Stimulated activated CD8-positive, alpha-beta memory T cell treated with anti-CD3 and anti-CD28 coated beads, Interleukin-15, amount 100 ng/mL, for 4 hours (primary cell): ENCODE results near the gene BABAM2.

Experiments used
- DNase-seq, 2 donors: peaks; one replicate each; pipeline ENCODE4 v3.0.0-alpha.2; 2020; ENCODE audit warnings: low read depth in 2 of 2

The BABAM2 gene

GRCh38 chr2:28277466-28277865 is 386.9 kb downstream of the BABAM2 start:
- DNase-seq: no peak

GRCh38 chr2:28279371-28279770 is 388.8 kb downstream of the BABAM2 start:
- DNase-seq: no peak

GRCh38 chr2:28280619-28281018 is 390.1 kb downstream of the BABAM2 start:
- no peak for DNase-seq

GRCh38 chr2:28281739-28282138 is 391.2 kb downstream of the BABAM2 start:
- DNase-seq: no peak

- DNase-seq: no peak
These were observed 391.7 kb downstream of the BABAM2 start for GRCh38 chr2:28282248-28282647.

- DNase-seq: no peak
These were observed 392.5 kb downstream of the BABAM2 start for GRCh38 chr2:28282861-28283646.

- DNase-seq: no peak
These were observed 393.3 kb downstream of the BABAM2 start for GRCh38 chr2:28283861-28284260.

GRCh38 chr2:28286678-28287077 is 396.1 kb downstream of the BABAM2 start:
- no peak for DNase-seq

- DNase-seq: no peak
These were observed 396.9 kb downstream of the BABAM2 start for GRCh38 chr2:28287256-28287915.

- DNase-seq: no peak
These were observed 398.1 kb downstream of the BABAM2 start for GRCh38 chr2:28288620-28289019.

GRCh38 chr2:28291811-28292440 is 401.4 kb downstream of the BABAM2 start:
- no peak for DNase-seq

- DNase-seq: no peak
These were observed 402.0 kb downstream of the BABAM2 start for GRCh38 chr2:28292491-28292890.

GRCh38 chr2:28293416-28293815 is 402.9 kb downstream of the BABAM2 start:
- DNase-seq: no peak

GRCh38 chr2:28294451-28294850 is 403.9 kb downstream of the BABAM2 start:
- no peak for DNase-seq

- no peak for DNase-seq
These were observed 405.7 kb downstream of the BABAM2 start for GRCh38 chr2:28296243-28296642.

- no peak for DNase-seq
These were observed 406.4 kb downstream of the BABAM2 start for GRCh38 chr2:28296904-28297303.

- no peak for DNase-seq
These were observed 407.0 kb downstream of the BABAM2 start for GRCh38 chr2:28297531-28297930.

- no peak for DNase-seq
These were observed 407.9 kb downstream of the BABAM2 start for GRCh38 chr2:28298406-28298805.

- no peak for DNase-seq
These were observed 410.2 kb downstream of the BABAM2 start for GRCh38 chr2:28300485-28301341.

- DNase-seq: no peak
These were observed 414.7 kb downstream of the BABAM2 start for GRCh38 chr2:28305202-28305601.

- DNase-seq: no peak
These were observed 419.6 kb downstream of the BABAM2 start for GRCh38 chr2:28310107-28310506.

GRCh38 chr2:28311660-28312249 is 421.2 kb downstream of the BABAM2 start:
- DNase-seq: no peak
